Left ventricle myocardium inferior (tissue), 1 donor: ENCODE results near the gene CYP19A1. TPM values are rescaled to one million over a fixed set of nuclear protein-coding genes. Genes with fewer than 3 reads are reported as not detected.
A peak's percentile ranks its signal among the peaks of the same experiment; 100 is the strongest.

Source experiments
- DNase-seq: peaks from one replicate; pipeline ENCODE4 v3.0.0-alpha.2; 2020
- H3K27ac ChIP-seq: fragments of 200-600 bp; replicated peaks from 2 replicates; pipeline ENCODE4 v1.8.0; 2021
- H3K27me3 ChIP-seq: fragments of 200-600 bp; 2 replicates; pipeline ENCODE4 v1.8.0; 2021; ENCODE audit warnings: low read depth
- H3K36me3 ChIP-seq: fragments of 200-600 bp; 2 replicates; pipeline ENCODE4 v1.8.0; 2021
- H3K4me1 ChIP-seq: fragments of 200-600 bp; 2 replicates; pipeline ENCODE4 v1.8.0; 2021
- H3K4me3 ChIP-seq: fragments of 200-600 bp; 2 replicates; pipeline ENCODE4 v1.8.0; 2021; ENCODE audit warnings: mild to moderate bottlenecking, moderate library complexity
- H3K9me3 ChIP-seq: fragments of 200-600 bp; replicated peaks from 2 replicates; pipeline ENCODE4 v1.8.0; 2021
- CTCF ChIP-seq: fragments of 200-600 bp; IDR thresholded peaks from 2 replicates; pipeline ENCODE4 v1.8.0; 2021; ENCODE audit warnings: antibody characterized with exemption, mild to moderate bottlenecking, borderline replicate concordance
- intact Hi-C: fragments of 100-400 bp; cut with micrococcal nuclease; formaldehyde crosslinking; loops from one replicate; pipeline ENCODE4 v1.11.0; 2022
- total RNA-seq: library from RNA; stranded (reverse); fragmentation: NEBNext Ultra II Directional; extraction: Animal tissue kit (Norgen Biotek cat#: 25700); gene quantifications from one replicate; pipeline ENCODE4 v1.2.1, GENCODE V29; 2021
- donor health status: DM: no; HTN: yes; CAD: no; lungs with severe emphysema.

The CYP19A1 gene
- total RNA-seq, 1 donor from 2014 or later = 0.60 TPM

GRCh38 chr15:51172193-51172592, 166.2 kb downstream of the CYP19A1 start:
- H3K27ac ChIP-seq = peak overlapping the region; percentile 72
- H3K27me3 ChIP-seq = no peaks in the 10 kb centered on the region
- no peaks in the 10 kb centered on the region for H3K9me3 ChIP-seq
- DNase-seq = no peak
- no peak for TF ChIP-seq CTCF
- intact Hi-C loops = no loop called here
- peak overlapping the region; percentile 38 for H3K4me3 ChIP-seq
- peaks cover 27% of the 10 kb centered on the region for H3K4me1 ChIP-seq
- no peaks in the 10 kb centered on the region for H3K36me3 ChIP-seq

GRCh38 chr15:51171634-51171932, 166.8 kb downstream of the CYP19A1 start:
- intact Hi-C loops = no loop called here
- Histone ChIP-seq H3K4me3 (no peak overlapping the region), H3K9me3 (no peaks in the 10 kb centered on the region), H3K4me1 (peaks cover 27% of the 10 kb centered on the region), H3K27ac (peak overlapping the region; percentile 72), H3K36me3 (no peaks in the 10 kb centered on the region), H3K27me3 (no peaks in the 10 kb centered on the region)
- no peak for TF ChIP-seq CTCF
- DNase-seq = no peak

DNA sequence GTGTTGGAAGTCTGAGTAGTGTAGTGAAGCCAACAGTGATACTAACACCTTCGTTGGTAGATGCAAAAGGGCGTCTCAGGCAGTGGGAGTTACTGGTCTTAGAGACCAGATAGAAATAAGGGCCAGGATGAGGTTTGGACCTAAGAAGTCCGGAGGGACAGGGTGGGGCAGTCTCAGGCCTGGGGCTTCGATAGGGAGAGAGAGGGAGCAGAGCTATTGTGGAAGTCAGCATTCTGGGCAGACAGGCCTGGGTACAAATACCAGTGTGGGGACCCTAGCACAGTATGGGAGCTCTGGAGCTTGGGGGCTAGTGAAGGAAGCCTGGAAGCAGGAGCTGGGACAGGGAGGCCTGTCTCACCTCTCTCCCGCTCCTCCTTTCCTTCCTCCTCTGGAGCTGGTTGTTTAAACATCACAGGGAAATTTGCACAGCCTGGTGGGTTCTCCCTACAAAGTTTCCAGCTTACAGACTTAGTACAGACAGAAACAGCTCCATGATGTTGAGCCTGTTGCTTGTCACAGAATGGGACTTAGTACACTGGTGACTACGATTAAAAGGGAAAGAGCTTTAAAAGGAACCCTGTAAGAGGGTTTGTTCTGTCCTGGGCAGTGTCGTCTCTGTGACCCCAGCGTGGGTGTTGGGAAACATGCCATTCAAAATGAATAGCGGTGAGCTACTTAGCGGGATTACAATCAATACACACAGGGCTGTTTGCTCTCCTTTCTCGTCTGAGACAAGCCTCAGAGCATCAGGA, 167.3 kb downstream of the CYP19A1 start:
- Histone ChIP-seq H3K36me3 (no peaks in the 10 kb centered on the region), H3K4me1 (peaks cover 27% of the 10 kb centered on the region), H3K9me3 (no peaks in the 10 kb centered on the region), H3K27ac (peak overlapping the region; percentile 72), H3K27me3 (no peaks in the 10 kb centered on the region), H3K4me3 (no peak overlapping the region)
- intact Hi-C loops = no loop called here
- DNase-seq = no peak
- no peak for TF ChIP-seq CTCF

DNA sequence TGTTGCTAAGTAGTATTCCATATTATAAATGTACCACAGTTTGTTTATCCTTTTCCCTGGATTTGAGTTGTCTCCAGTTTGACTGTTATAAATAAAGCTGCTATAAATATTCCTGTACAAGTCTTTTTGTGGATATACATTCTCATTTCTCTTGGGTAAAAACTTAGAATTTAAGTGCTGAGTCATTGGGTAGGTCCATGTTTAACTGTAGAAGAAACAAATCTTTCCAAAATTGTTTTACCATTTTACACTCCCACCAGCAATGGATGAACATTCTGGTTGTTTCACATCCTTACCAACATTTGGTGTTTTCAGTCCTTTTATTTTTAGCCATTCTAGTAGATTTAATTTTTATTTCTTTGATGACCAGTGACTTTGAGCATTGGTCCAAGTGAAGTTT, 169.7 kb downstream of the CYP19A1 start:
- H3K27me3 ChIP-seq = no peaks in the 10 kb centered on the region
- no peaks in the 10 kb centered on the region for H3K9me3 ChIP-seq
- peaks cover 29% of the 10 kb centered on the region for H3K4me1 ChIP-seq
- intact Hi-C loops = loop anchor here (10.0 kb wide), 1 partner anchor 216 kb away; no protein-coding TSS in a partner anchor
- no peak for TF ChIP-seq CTCF
- DNase-seq = no peak
- no peak overlapping the region for H3K27ac ChIP-seq
- no peaks in the 10 kb centered on the region for H3K36me3 ChIP-seq
- H3K4me3 ChIP-seq = no peak overlapping the region

- Histone ChIP-seq H3K4me1 (peaks cover 9% of the 10 kb centered on the region), H3K9me3 (no peaks in the 10 kb centered on the region), H3K27ac (no peak overlapping the region), H3K27me3 (no peaks in the 10 kb centered on the region), H3K4me3 (no peak overlapping the region), H3K36me3 (no peaks in the 10 kb centered on the region)
- TF ChIP-seq CTCF = no peak
- intact Hi-C loops = loop anchor here (2.0 to 10.0 kb wide), 2 partner anchors 29 to 221 kb away; no protein-coding TSS in a partner anchor
- DNase-seq = no peak
Measured at GRCh38 chr15:51163843-51164242, 174.6 kb downstream of the CYP19A1 start.
